Hepatocyte (in vitro differentiated cells): ENCODE data around the gene AMMECR1.

ENCODE experiments used
- EZH2 ChIP-seq: fragments of 200-600 bp; sonication (generic); IDR thresholded peaks from 2 replicates; pipeline ENCODE4 v1.6.1; 2016; ENCODE audit warnings: antibody characterized with exemption, mild to moderate bottlenecking, borderline replicate concordance
- EZH2phosphoT487 ChIP-seq: fragments of 200-600 bp; sonication (generic); IDR thresholded peaks from one replicate; pipeline ENCODE4 v1.6.1; 2018; ENCODE audit warnings: antibody characterized with exemption, mild to moderate bottlenecking, low read depth, moderate library complexity; ENCODE audit not compliant: unreplicated experiment, severe bottlenecking
- TF ChIP-seq, protein P1 (sequence below): fragments of 200-600 bp; sonication (generic); IDR thresholded peaks from 2 replicates; pipeline ENCODE4 v1.5.1; 2016; ENCODE audit warnings: antibody characterized with exemption, mild to moderate bottlenecking; ENCODE audit not compliant: poor library complexity

DNA sequence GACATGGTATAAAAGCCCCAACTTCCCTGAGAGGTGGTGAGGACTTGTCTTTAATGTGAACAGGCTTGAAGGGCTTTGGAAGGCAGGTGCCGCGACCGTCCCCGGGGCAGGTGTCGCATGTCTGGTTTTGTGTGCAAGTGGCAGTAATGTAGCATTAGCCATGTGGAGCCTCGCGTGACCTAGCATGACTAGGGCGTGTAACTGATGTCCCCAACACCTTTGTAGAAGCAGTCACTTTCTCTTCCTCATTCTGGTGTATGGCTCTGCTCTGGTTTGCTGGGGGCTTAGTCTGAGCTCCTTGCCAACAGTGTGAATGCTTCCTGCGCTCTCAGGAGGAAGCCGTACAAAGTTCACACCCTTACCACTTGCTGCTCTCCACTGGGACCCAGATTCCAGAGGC is 145.7 kb downstream of the AMMECR1 start:
- TF ChIP-seq, protein P1, sequence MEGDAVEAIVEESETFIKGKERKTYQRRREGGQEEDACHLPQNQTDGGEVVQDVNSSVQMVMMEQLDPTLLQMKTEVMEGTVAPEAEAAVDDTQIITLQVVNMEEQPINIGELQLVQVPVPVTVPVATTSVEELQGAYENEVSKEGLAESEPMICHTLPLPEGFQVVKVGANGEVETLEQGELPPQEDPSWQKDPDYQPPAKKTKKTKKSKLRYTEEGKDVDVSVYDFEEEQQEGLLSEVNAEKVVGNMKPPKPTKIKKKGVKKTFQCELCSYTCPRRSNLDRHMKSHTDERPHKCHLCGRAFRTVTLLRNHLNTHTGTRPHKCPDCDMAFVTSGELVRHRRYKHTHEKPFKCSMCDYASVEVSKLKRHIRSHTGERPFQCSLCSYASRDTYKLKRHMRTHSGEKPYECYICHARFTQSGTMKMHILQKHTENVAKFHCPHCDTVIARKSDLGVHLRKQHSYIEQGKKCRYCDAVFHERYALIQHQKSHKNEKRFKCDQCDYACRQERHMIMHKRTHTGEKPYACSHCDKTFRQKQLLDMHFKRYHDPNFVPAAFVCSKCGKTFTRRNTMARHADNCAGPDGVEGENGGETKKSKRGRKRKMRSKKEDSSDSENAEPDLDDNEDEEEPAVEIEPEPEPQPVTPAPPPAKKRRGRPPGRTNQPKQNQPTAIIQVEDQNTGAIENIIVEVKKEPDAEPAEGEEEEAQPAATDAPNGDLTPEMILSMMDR: no peak
- TF ChIP-seq EZH2 (no peak), EZH2phosphoT487 (no peak)
